ENCODE data around the gene COG1.
"Not testable (repeated sequence)": the region's sequence is repeated elsewhere in the genome, so short reads cannot be mapped to it uniquely, and the experiment has no call there.

The COG1 gene, protein sequence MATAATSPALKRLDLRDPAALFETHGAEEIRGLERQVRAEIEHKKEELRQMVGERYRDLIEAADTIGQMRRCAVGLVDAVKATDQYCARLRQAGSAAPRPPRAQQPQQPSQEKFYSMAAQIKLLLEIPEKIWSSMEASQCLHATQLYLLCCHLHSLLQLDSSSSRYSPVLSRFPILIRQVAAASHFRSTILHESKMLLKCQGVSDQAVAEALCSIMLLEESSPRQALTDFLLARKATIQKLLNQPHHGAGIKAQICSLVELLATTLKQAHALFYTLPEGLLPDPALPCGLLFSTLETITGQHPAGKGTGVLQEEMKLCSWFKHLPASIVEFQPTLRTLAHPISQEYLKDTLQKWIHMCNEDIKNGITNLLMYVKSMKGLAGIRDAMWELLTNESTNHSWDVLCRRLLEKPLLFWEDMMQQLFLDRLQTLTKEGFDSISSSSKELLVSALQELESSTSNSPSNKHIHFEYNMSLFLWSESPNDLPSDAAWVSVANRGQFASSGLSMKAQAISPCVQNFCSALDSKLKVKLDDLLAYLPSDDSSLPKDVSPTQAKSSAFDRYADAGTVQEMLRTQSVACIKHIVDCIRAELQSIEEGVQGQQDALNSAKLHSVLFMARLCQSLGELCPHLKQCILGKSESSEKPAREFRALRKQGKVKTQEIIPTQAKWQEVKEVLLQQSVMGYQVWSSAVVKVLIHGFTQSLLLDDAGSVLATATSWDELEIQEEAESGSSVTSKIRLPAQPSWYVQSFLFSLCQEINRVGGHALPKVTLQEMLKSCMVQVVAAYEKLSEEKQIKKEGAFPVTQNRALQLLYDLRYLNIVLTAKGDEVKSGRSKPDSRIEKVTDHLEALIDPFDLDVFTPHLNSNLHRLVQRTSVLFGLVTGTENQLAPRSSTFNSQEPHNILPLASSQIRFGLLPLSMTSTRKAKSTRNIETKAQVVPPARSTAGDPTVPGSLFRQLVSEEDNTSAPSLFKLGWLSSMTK

DNA sequence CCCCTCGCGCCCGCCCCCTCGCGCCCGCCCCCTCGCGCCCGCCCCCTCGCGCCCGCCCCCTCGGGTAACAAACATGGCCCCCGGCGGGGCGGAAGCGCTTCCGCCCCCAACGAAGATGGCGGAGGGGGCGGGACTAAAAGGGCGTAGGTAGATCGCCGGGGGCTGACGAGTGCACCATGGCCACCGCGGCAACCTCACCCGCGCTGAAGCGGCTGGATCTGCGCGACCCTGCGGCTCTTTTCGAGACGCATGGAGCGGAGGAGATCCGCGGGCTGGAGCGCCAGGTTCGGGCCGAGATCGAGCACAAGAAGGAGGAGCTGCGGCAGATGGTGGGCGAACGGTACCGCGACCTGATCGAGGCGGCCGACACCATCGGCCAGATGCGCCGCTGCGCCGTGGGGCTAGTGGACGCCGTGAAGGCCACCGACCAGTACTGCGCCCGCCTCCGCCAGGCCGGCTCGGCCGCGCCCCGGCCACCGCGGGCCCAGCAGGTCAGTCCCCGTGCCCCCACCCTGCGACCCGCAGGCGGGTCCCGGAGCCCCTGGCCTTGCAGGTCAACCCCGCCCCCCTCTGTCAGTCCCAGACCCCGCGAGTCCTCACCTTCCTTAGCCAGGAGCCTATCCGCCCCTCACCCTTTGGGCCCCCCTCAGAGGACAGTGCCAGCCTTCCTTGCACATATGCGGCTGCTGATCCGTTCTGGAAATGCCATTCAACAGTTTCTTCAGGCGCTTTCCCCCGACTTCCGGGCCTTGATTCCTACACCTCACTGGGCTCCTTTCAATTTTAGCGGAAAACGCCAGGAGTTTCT lies at the start of gene COG1:
Gene COG1 (plus strand): TSS at position 162 of the 808 bp plus-strand sequence. CDS start 15 bp downstream, at position 177.
- H3K9me3 ChIP-seq (ENCODE audit: severe bottlenecking): no peaks in the 10 kb centered on the region
- H3K36me3 ChIP-seq: peaks cover 32% of the 10 kb centered on the region
- H3K4me3 ChIP-seq (ENCODE audit: low read depth, low read length): peak within 1 kb of the TSS; percentile 81
- H3K27me3 ChIP-seq (ENCODE audit: insufficient read depth, low read depth, severe bottlenecking): no peaks in the 10 kb centered on the region
- TF ChIP-seq, protein P1, sequence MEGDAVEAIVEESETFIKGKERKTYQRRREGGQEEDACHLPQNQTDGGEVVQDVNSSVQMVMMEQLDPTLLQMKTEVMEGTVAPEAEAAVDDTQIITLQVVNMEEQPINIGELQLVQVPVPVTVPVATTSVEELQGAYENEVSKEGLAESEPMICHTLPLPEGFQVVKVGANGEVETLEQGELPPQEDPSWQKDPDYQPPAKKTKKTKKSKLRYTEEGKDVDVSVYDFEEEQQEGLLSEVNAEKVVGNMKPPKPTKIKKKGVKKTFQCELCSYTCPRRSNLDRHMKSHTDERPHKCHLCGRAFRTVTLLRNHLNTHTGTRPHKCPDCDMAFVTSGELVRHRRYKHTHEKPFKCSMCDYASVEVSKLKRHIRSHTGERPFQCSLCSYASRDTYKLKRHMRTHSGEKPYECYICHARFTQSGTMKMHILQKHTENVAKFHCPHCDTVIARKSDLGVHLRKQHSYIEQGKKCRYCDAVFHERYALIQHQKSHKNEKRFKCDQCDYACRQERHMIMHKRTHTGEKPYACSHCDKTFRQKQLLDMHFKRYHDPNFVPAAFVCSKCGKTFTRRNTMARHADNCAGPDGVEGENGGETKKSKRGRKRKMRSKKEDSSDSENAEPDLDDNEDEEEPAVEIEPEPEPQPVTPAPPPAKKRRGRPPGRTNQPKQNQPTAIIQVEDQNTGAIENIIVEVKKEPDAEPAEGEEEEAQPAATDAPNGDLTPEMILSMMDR (IDR thresholded peaks at IDR 0.05; ENCODE audit: low read depth, low read length): 0 out of 2 replicates have a peak, but pooled peaks have one; percentile 5
- peak within 1 kb of the TSS; percentile 98 for H3K27ac ChIP-seq
- peak; percentile 96 for DNase-seq

DNA sequence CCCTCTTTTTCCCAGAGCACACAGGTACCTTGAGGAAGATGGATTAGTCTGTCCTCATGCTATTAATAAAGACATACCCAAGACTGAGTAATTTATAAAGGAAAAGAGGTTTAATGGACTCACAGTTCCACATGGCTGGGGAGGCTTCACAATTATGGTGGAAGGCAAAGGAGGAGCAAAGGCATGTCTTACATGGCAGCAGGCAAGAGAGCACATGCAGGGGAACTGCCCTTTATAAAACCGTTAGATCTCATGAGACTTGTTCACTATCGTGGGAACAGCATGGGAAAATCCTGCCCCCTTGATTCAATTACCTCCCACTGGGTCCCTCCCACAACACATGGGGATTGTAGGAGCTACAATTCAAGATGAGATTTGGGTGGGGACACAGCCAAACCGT lies 48.6 kb upstream of the COG1 start:
- not testable (repeated sequence) for H3K27me3 ChIP-seq (ENCODE audit: insufficient read depth, low read depth, severe bottlenecking); H3K36me3 ChIP-seq; H3K4me3 ChIP-seq (ENCODE audit: low read depth, low read length); H3K27ac ChIP-seq; DNase-seq
- H3K9me3 ChIP-seq (ENCODE audit: severe bottlenecking): peaks cover 31% of the 10 kb centered on the region

DNA sequence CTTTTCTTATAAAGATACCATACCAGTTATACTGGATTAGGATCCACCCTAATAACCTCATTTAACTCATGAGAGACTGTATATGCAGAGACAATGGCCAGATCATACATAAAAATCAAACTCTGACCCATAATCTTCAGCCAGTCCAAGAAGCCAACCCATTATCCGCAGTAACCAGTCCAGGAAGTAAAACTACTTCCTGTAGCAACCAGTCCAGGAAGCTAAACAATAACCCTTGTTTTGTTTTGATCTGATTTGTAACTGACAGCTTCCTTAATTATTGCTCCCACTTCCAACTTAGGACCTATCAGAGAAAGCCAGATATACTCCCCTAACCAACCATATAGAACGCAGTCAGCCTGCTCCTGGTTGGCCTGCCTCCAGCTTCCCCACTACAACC lies 47.2 kb upstream of the COG1 start:
- no peak for DNase-seq
- Histone ChIP-seq H3K4me3 (ENCODE audit: low read depth, low read length) (no peak overlapping the region), H3K36me3 (no peaks in the 10 kb centered on the region), H3K27me3 (ENCODE audit: insufficient read depth, low read depth, severe bottlenecking) (no peaks in the 10 kb centered on the region), H3K9me3 (ENCODE audit: severe bottlenecking) (peaks cover 41% of the 10 kb centered on the region), H3K27ac (no peak overlapping the region)
- TF ChIP-seq, protein P1 (IDR thresholded peaks at IDR 0.05; ENCODE audit: low read depth, low read length): no peak

DNA sequence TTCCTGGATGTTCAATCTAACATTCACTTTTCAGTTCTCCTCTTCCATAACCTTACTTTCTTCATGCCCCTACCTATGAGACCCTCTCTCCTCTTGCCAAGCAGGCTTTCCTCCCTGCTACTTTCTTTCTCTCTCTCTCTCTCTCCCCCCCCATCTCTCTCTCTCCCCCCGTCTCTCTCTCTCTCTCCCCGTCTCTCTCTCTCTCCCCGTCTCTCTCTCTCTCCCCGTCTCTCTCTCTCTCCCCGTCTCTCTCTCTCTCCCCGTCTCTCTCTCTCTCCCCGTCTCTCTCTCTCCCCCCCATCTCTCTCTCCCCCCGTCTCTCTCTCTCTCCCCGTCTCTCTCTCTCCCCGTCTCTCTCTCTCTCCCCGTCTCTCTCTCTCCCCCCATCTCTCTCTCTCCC lies 45.1 kb upstream of the COG1 start:
- DNase-seq; H3K4me3 ChIP-seq (ENCODE audit: low read depth, low read length); H3K27me3 ChIP-seq (ENCODE audit: insufficient read depth, low read depth, severe bottlenecking); H3K36me3 ChIP-seq; H3K27ac ChIP-seq: not testable (repeated sequence)
- peaks cover 45% of the 10 kb centered on the region for H3K9me3 ChIP-seq (ENCODE audit: severe bottlenecking)

DNA sequence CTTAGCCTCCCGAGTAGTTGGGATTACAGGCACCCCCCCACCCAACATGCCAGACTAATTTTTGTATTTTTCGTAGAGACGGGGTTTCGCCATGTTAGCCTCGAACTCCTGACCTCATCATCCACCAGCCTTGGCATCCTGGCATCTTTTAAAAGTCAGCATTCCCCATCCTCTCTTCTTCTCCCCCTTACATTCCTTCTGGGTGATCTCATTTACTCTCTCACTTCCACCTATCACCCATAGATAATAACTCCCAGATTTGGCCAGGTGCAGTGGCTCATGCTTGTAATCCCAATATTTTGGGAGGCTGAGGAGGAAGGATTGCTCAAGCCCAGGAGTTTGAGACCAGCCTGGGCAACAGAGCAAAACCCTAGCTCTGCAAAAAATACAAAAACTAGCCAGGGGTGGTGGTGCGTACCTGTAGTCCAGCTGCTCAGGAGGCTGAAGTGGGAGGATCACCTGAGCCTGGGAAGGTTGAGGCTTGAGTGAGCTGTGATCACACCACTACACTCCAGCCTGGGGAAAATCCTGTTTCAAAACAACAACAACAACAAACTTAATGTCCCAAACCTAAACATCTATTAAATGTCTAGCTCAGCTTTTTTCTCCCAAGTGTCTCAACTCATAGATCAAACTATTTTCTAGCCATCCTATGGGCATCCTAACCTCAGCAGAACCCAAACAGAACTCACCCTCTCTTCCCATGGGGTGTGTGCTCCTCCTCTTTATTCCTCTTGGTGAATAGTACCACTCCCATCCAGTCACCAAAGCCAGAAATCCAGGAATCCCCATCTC lies 44.1 kb upstream of the COG1 start:
- DNase-seq: no peak
- Histone ChIP-seq H3K9me3 (ENCODE audit: severe bottlenecking) (peaks cover 44% of the 10 kb centered on the region), H3K4me3 (ENCODE audit: low read depth, low read length) (no peak overlapping the region), H3K27me3 (ENCODE audit: insufficient read depth, low read depth, severe bottlenecking) (no peaks in the 10 kb centered on the region), H3K36me3 (no peaks in the 10 kb centered on the region), H3K27ac (no peak overlapping the region)
- TF ChIP-seq, protein P1 (IDR thresholded peaks at IDR 0.05; ENCODE audit: low read depth, low read length): no peak

DNA sequence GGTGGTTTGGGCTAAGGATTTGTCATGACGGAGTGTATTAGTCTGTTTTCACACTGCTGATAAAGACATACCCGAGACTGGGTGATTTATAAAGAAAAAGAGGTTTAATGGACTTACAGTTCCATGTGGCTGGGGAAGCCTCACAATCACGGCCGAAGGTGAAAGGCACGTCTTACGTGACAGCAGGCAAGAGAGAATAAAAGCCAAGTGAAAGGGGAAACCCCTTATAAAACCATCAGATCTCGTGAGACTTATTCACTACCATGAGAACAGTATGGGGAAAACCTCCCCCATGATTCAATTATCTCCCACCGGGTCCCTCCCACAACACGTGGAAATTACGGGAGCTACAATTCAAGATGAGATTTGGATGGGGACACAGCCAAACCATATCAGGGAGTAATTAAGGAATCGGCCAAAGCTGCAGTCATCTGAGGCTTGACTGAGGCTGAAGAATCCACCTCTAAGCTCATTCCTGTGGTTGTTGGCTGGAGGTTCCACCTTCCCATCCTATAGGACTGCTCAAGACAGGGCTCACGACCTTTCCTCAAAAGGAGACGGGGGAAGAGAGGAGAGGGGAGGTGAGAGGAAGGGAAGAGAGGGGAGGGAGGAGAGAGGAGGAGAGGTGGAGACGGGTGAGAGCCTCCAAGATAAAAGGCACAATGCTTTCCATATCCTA lies 42.1 kb upstream of the COG1 start:
- H3K27ac ChIP-seq; H3K27me3 ChIP-seq (ENCODE audit: insufficient read depth, low read depth, severe bottlenecking); DNase-seq; H3K36me3 ChIP-seq; H3K4me3 ChIP-seq (ENCODE audit: low read depth, low read length): not testable (repeated sequence)
- H3K9me3 ChIP-seq (ENCODE audit: severe bottlenecking): peaks cover 26% of the 10 kb centered on the region

All from WERI-Rb-1 (cell line).